GM06990 (cell line): ENCODE data around the gene C1orf174.

Source experiments
- DNase-seq: peaks from one replicate; pipeline ENCODE4 v3.0.0-alpha.2; 2011; ENCODE audit not compliant: insufficient read length; ENCODE audit errors: extremely low read depth
- H3K27me3 ChIP-seq: replicated peaks from 2 replicates; pipeline ENCODE4 v1.6.0; 2011; ENCODE audit warnings: low read length; ENCODE audit not compliant: control insufficient read depth, insufficient read depth
- H3K36me3 ChIP-seq: 2 replicates; pipeline ENCODE4 v1.5.1; 2011; ENCODE audit warnings: low read length; ENCODE audit not compliant: control insufficient read depth, insufficient read depth
- H3K4me3 ChIP-seq: replicated peaks from 2 replicates; pipeline ENCODE4 v1.5.1; 2011; ENCODE audit warnings: low read depth, mild to moderate bottlenecking, control low read depth, low read length
- TF ChIP-seq, protein P1 (sequence below): IDR thresholded peaks from 2 replicates; pipeline ENCODE4 v1.5.1; 2011; ENCODE audit warnings: low read length, control low read depth, mild to moderate bottlenecking, inconsistent platforms; ENCODE audit not compliant: insufficient read depth, poor library complexity, severe bottlenecking

The C1orf174 gene

DNA sequence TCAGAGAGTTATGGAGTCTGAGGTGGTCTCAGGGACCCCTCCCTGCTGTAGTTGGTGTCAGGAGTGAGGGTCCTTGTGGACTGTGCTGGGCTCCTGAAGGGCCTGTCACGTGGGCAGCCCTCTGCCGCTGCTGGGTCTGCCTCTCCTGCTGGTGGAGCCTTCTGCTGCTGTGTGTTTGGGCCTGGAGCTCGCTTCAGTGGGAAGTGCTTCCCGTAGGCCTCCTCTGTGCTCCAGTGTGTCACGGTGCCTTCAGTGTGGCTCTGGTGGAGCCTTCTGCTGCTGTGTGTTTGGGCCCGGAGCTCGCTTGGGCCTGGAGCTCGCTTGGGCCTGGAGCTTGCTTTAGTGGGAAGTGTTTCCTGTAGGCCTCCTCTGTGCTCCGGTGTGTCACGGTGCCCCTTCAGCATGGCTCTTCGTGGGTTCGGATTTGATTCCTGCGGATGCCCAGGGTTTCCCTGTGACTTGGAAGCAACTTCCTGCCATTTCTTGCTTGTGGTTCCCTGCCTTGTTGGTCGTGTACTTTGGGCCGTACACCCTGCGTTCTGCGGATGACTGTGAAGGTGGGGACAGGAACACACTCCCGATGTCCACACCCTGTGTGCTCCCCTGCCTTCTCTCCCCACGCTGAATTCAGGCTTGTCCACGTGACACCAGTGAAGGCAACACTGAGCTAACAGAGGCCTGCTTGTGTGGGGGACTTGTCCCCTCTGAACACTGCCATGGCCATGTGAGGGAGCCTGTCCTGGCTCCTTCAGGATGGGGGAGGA lies 19.5 kb downstream of the C1orf174 start:
- Histone ChIP-seq H3K27me3 (no peaks in the 10 kb centered on the region), H3K36me3 (peaks cover 7% of the 10 kb centered on the region), H3K4me3 (no peak overlapping the region)
- TF ChIP-seq, protein P1, sequence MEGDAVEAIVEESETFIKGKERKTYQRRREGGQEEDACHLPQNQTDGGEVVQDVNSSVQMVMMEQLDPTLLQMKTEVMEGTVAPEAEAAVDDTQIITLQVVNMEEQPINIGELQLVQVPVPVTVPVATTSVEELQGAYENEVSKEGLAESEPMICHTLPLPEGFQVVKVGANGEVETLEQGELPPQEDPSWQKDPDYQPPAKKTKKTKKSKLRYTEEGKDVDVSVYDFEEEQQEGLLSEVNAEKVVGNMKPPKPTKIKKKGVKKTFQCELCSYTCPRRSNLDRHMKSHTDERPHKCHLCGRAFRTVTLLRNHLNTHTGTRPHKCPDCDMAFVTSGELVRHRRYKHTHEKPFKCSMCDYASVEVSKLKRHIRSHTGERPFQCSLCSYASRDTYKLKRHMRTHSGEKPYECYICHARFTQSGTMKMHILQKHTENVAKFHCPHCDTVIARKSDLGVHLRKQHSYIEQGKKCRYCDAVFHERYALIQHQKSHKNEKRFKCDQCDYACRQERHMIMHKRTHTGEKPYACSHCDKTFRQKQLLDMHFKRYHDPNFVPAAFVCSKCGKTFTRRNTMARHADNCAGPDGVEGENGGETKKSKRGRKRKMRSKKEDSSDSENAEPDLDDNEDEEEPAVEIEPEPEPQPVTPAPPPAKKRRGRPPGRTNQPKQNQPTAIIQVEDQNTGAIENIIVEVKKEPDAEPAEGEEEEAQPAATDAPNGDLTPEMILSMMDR: no peak
- DNase-seq: no peak

DNA sequence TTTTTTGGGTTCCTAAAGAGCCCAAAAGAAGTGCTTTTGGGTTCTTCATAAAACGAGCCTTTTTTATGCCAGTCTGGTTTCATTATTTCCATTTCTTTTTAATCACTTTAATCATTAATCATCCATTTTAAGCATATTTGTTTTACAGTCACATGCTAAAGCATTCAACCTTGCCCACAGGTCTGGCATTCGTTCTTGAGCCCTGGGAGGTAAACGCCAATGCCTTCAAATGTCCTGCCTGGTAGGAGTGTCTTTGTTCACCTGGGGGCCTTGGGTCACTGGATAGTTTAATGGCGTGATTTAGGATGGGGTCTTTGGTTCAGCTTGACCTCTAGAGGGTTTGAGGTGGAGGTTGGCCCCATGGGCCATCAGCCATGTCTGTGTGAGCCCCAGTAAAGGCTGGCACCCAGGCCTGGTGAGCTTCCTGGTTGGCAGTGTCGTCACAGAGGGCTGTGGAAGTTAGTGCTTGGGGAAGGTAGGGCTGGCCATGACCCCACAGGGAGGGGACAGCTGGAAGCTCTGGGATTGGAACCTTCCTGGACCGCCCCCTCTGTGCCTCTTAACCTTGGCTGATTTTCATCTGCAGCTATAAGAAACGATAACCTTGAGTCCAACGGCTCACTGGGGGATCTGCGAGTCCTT lies 20.2 kb downstream of the C1orf174 start:
- no peak for DNase-seq
- Histone ChIP-seq H3K27me3 (no peaks in the 10 kb centered on the region), H3K36me3 (peaks cover 7% of the 10 kb centered on the region), H3K4me3 (no peak overlapping the region)
- TF ChIP-seq, protein P1: no peak

DNA sequence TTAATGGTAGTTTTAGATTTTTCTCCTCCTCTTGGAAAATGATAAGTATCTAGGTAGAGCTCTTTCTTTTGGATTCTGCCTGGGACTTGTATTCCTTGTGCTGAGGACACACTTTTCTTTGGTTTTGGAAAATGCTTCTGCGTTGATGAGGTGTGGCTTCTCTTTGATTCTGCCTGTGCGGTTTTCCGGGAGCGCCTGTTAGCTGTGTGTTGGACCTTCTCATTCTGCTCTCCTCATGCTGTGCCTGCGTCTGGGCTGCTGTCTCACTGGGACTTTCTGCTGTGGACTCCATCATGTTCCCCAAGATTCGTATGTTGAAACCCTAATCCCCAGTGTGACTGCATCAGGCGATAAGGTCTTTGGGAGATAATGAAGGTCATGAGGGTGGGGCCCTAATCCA lies 21.0 kb downstream of the C1orf174 start:
- H3K4me3 ChIP-seq: no peak overlapping the region
- no peaks in the 10 kb centered on the region for H3K27me3 ChIP-seq
- peaks cover 9% of the 10 kb centered on the region for H3K36me3 ChIP-seq
- DNase-seq: no peak
- TF ChIP-seq, protein P1: no peak

DNA sequence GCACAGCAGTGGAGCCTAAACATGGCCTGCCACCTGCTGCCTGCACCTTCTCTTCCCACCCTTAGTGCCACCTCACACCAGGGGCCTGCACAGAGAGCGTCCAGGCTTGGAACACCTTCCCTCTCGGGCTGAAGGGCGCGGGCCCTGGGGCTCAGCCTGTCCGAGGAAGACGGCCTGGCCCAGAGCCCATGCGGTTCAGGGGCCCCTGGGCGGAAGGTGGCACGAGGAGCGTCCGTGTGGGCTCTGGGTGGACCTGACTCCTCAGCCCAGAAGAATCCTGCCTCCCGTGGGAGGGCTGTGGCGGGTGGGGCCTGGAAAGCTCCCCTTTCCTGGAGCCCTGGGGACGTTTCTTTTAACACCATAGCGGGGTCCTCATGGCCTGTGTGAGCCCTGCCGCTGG lies 23.4 kb downstream of the C1orf174 start:
- TF ChIP-seq, protein P1: no peak
- Histone ChIP-seq H3K27me3 (no peaks in the 10 kb centered on the region), H3K4me3 (no peak overlapping the region), H3K36me3 (peaks cover 12% of the 10 kb centered on the region)
- no peak for DNase-seq

DNA sequence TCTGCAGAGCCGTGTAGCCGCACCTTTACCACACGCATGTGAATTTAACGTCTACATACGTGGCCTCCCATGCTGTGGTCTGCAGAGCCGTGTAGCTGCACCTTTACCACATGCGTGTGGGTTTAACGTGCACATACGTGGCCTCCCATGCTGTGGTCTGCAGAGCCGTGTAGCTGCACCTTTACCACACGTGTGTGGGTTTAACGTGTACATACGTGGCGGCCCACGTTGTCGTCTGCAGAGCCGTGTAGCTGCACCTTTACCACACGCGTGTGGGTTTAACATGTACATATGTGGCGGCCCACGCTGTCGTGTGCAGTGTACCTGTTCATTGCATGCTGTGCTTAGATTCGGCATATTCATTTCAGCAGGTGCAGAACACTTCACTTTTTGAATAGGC lies 25.3 kb downstream of the C1orf174 start:
- no peak overlapping the region for H3K4me3 ChIP-seq
- TF ChIP-seq, protein P1: no peak
- peaks cover 8% of the 10 kb centered on the region for H3K36me3 ChIP-seq
- no peaks in the 10 kb centered on the region for H3K27me3 ChIP-seq
- no peak for DNase-seq
